A673 (cell line): ENCODE measurements around the gene CHAD.

Source experiments
- CTCF ChIP-seq: fragments of 300-800, 200-600 bp; sonication (generic); conservative IDR thresholded peaks from 2 replicates; pipeline ENCODE4 v1.5.1; 2017; ENCODE audit warnings: low read depth, mild to moderate bottlenecking, antibody characterized with exemption, low read length, moderate library complexity, mixed read lengths
- EZH2 ChIP-seq: fragments of 200-600 bp; sonication (generic); IDR thresholded peaks from 2 replicates; pipeline ENCODE4 v1.6.1; 2017; ENCODE audit warnings: borderline replicate concordance, low read depth, mild to moderate bottlenecking, mixed read lengths, antibody characterized with exemption, low read length; ENCODE audit not compliant: poor library complexity, severe bottlenecking

DNA sequence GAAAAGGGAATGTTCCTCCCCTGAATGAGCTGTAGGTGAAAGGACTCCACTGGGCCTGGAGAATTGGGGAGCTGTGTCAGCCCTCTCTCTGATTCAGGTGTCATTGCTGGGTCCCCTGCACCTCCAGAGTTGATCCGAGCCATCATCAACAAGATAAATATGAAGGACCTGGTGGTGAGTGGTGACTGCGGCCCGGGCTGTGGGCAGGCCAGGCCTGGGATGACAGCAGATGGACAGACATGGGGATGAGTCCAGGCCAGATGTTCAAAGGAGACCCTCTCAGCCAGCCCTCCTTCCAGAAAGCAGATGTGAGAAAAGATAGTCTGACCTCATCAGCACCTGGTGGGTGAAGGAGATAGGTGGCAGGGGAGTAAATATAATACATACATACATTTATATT, 4.6 kb downstream of the CHAD start:
- TF ChIP-seq CTCF (no peak), EZH2 (no peak)
